HG02840 (cell line): Measurements from ENCODE around the gene NR1I2.

Experiments used
- ATAC-seq: cut with Tn5 transposase; IDR thresholded peaks from one replicate; pipeline ENCODE4 v1.9.1; 2021; ENCODE audit warnings: mild to moderate bottlenecking, moderate library complexity, moderate number of reproducible peaks; ENCODE audit not compliant: unreplicated experiment, low FRiP score

The NR1I2 gene

GRCh38 chr3:119781330-119782198 is at the start of gene NR1I2:
NR1I2 (plus strand) TSS chr3:119782101.
- no peak for ATAC-seq

GRCh38 chr3:119733812-119734211 is 48.1 kb upstream of the NR1I2 start:
- no peak for ATAC-seq

GRCh38 chr3:119738741-119739140 is 43.2 kb upstream of the NR1I2 start:
- ATAC-seq, result no peak

- no peak for ATAC-seq
Measured at GRCh38 chr3:119741657-119742590, 40.0 kb upstream of the NR1I2 start.

- no peak for ATAC-seq
Measured at GRCh38 chr3:119743921-119744320, 38.0 kb upstream of the NR1I2 start.

- no peak for ATAC-seq
Measured at GRCh38 chr3:119745942-119746341, 36.0 kb upstream of the NR1I2 start.

GRCh38 chr3:119746423-119746822 is 35.5 kb upstream of the NR1I2 start:
- ATAC-seq, result no peak

GRCh38 chr3:119747357-119747756 is 34.5 kb upstream of the NR1I2 start:
- no peak for ATAC-seq

GRCh38 chr3:119748991-119749390 is 32.9 kb upstream of the NR1I2 start:
- no peak for ATAC-seq

GRCh38 chr3:119751423-119751822 is 30.5 kb upstream of the NR1I2 start:
- ATAC-seq, result no peak

- peak; percentile 76 for ATAC-seq
Measured at GRCh38 chr3:119759962-119760361, 21.9 kb upstream of the NR1I2 start.

GRCh38 chr3:119762876-119763275 is 19.0 kb upstream of the NR1I2 start:
- no peak for ATAC-seq

- ATAC-seq, result no peak
Measured at GRCh38 chr3:119763466-119763865, 18.4 kb upstream of the NR1I2 start.

GRCh38 chr3:119765239-119765638 is 16.7 kb upstream of the NR1I2 start:
- ATAC-seq, result no peak

- ATAC-seq, result no peak
Measured at GRCh38 chr3:119767936-119768601, 13.8 kb upstream of the NR1I2 start.

GRCh38 chr3:119768668-119769393 is 13.1 kb upstream of the NR1I2 start:
- no peak for ATAC-seq

- ATAC-seq, result no peak
Measured at GRCh38 chr3:119769394-119770149, 12.3 kb upstream of the NR1I2 start.

- ATAC-seq, result peak; percentile 63
Measured at GRCh38 chr3:119774444-119774843, 7.5 kb upstream of the NR1I2 start.

- no peak for ATAC-seq
Measured at GRCh38 chr3:119776304-119776703, 5.6 kb upstream of the NR1I2 start.
